Activated B cell treated with CpG ODN at 0.5 μM for 24 hours (primary cell): ENCODE data around the gene MPP3. TPM values are rescaled to one million over a fixed set of nuclear protein-coding genes. Genes with fewer than 3 reads are reported as not detected.

Experiments used
- ATAC-seq: fragments of 200-7000 bp; cut with Tn5 transposase; one replicate; pipeline ENCODE4 v1.10.0; 2021; ENCODE audit warnings: low read depth, mild to moderate bottlenecking, moderate library complexity
- CTCF ChIA-PET: fragments of 350-600 bp; sonication (Branson Sonifier 250); formaldehyde crosslinking; loops from one replicate; lab custom pipeline; 2021; ENCODE audit warnings: antibody characterized with exemption; lab: Charles Lee
- POLR2A ChIA-PET: fragments of 350-600 bp; sonication (Branson Sonifier 250); formaldehyde crosslinking; loops from one replicate; lab custom pipeline; 2021; ENCODE audit warnings: antibody characterized with exemption; lab: Charles Lee
- DNase-seq: peaks from one replicate; pipeline ENCODE4 v3.0.0; 2022
- H3K27ac Mint-ChIP-seq: one replicate; pipeline ENCODE4 v1.8.0; 2020; ENCODE audit warnings: mixed read lengths
- H3K27me3 Mint-ChIP-seq: one replicate; pipeline ENCODE4 v1.8.0; 2021; ENCODE audit warnings: mixed read lengths
- H3K36me3 Mint-ChIP-seq: one replicate; pipeline ENCODE4 v1.8.0; 2021; ENCODE audit warnings: low read depth, mixed read lengths
- H3K4me1 Mint-ChIP-seq: one replicate; pipeline ENCODE4 v1.8.0; 2021; ENCODE audit warnings: mixed read lengths
- H3K4me3 Mint-ChIP-seq: one replicate; pipeline ENCODE4 v1.8.0; 2020; ENCODE audit warnings: mild to moderate bottlenecking, mixed read lengths
- H3K9me3 Mint-ChIP-seq: one replicate; pipeline ENCODE4 v1.8.0; 2020; ENCODE audit warnings: mixed read lengths
- CTCF ChIP-seq: fragments of 200-600 bp; IDR thresholded peaks from one replicate; pipeline ENCODE4 v1.8.0; 2022; ENCODE audit warnings: antibody characterized with exemption, mild to moderate bottlenecking
- intact Hi-C: fragments of 100-400 bp; cut with micrococcal nuclease; formaldehyde crosslinking; loops from one replicate; pipeline ENCODE4 v1.15.1; 2024
- total RNA-seq: library from RNA; stranded (reverse); gene quantifications from 2 replicates; pipeline ENCODE4 v1.2.3, GENCODE V29; 2022

MPP3 gene
- total RNA-seq, 1 donor from 2014 or later: not detected

DNA sequence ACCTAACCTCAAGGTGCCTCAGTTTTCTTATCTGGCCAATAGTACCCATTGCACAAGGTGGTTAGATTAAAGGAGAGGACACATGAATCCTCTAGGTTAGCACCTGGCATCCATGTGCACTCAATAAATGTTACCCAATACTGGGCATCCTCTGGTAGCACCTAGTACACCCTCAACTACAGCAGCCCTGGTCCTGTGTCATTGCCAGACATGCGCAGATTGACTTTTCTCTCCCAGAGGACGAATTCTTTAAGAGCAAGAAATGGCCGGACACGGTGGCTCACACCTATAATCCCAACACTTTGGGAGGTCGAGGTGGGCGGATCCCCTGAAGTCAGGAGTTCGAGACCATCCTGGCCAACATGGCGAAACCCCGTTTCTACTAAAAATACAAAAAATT is 61.5 kb downstream of the MPP3 start:
- POLR2A ChIA-PET: no interaction called here
- Mint-ChIP-seq H3K27me3 (no peaks in the 10 kb centered on the region), H3K27ac (no peak overlapping the region), H3K4me1 (peaks cover 45% of the 10 kb centered on the region), H3K9me3 (no peaks in the 10 kb centered on the region), H3K4me3 (no peak overlapping the region), H3K36me3 (peaks cover 38% of the 10 kb centered on the region)
- CTCF ChIA-PET: no interaction called here
- DNase-seq: no peak
- intact Hi-C loops: no loop called here
- no peak for TF ChIP-seq CTCF
- ATAC-seq: no peak

GRCh38 chr17:43770957-43771356 is 62.0 kb downstream of the MPP3 start:
- no peaks in the 10 kb centered on the region for H3K9me3 Mint-ChIP-seq
- no peak overlapping the region for H3K4me3 Mint-ChIP-seq
- intact Hi-C loops: no loop called here
- H3K27ac Mint-ChIP-seq: no peak overlapping the region
- H3K4me1 Mint-ChIP-seq: peaks cover 45% of the 10 kb centered on the region
- no peak for TF ChIP-seq CTCF
- H3K27me3 Mint-ChIP-seq: no peaks in the 10 kb centered on the region
- CTCF ChIA-PET: interaction anchor here (1.9 kb wide), 1 partner anchor 10 kb away, joined by 4 read pairs; no protein-coding TSS in a partner anchor
- peaks cover 38% of the 10 kb centered on the region for H3K36me3 Mint-ChIP-seq
- ATAC-seq (no peak), DNase-seq (no peak)
- POLR2A ChIA-PET: no interaction called here

DNA sequence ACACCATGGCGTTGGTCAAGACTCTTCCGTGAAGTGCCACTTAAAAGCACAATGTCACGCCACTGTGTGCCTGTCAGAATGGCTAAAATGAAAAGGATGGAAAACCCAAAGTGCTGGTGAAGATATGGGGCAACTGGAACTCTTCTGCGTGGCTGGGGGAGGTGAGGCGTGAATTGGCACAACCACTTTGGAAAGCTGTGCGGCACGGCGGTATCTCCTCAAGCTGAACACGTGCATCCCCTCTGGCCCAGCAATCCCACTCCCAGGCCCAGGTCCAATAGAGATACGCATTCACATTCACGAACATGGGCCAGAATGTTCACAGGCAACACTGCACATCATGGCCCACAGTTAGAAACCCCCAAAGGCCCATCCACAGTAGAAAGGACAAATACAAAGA is 63.1 kb downstream of the MPP3 start:
- POLR2A ChIA-PET: no interaction called here
- H3K36me3 Mint-ChIP-seq: peaks cover 36% of the 10 kb centered on the region
- CTCF ChIA-PET: interaction anchor here (1.9 kb wide), 1 partner anchor 9 kb away, joined by 4 read pairs; no protein-coding TSS in a partner anchor
- no peak for DNase-seq
- H3K27ac Mint-ChIP-seq: no peak overlapping the region
- intact Hi-C loops: no loop called here
- H3K27me3 Mint-ChIP-seq: no peaks in the 10 kb centered on the region
- no peak for ATAC-seq
- no peak for TF ChIP-seq CTCF
- peaks cover 37% of the 10 kb centered on the region for H3K4me1 Mint-ChIP-seq
- H3K4me3 Mint-ChIP-seq: no peak overlapping the region
- H3K9me3 Mint-ChIP-seq: no peaks in the 10 kb centered on the region

GRCh38 chr17:43769426-43769825 is 63.5 kb downstream of the MPP3 start:
- ChIA-PET POLR2A (no interaction called here), CTCF (interaction anchor here (1.9 kb wide), 1 partner anchor 8 kb away, joined by 4 read pairs; no protein-coding TSS in a partner anchor)
- no peaks in the 10 kb centered on the region for H3K9me3 Mint-ChIP-seq
- intact Hi-C loops: no loop called here
- H3K36me3 Mint-ChIP-seq: peaks cover 35% of the 10 kb centered on the region
- ATAC-seq: no peak
- DNase-seq: no peak
- H3K27me3 Mint-ChIP-seq: no peaks in the 10 kb centered on the region
- H3K4me1 Mint-ChIP-seq: peaks cover 36% of the 10 kb centered on the region
- H3K27ac Mint-ChIP-seq: no peak overlapping the region
- no peak for TF ChIP-seq CTCF
- H3K4me3 Mint-ChIP-seq: no peak overlapping the region

GRCh38 chr17:43768943-43769342 is 64.0 kb downstream of the MPP3 start:
- no peak overlapping the region for H3K27ac Mint-ChIP-seq

More at GRCh38 chr17:43768943-43769342, 64.0 kb downstream of the MPP3 start:
- CTCF ChIA-PET: interaction anchor here (1.9 to 14.2 kb wide), 2 partner anchors 8 to 72 kb away, joined by 4 to 301 read pairs; no protein-coding TSS in a partner anchor
- DNase-seq: no peak
- H3K4me3 Mint-ChIP-seq: no peak overlapping the region
- H3K27me3 Mint-ChIP-seq: no peaks in the 10 kb centered on the region
- intact Hi-C loops: no loop called here
- POLR2A ChIA-PET: no interaction called here
- peaks cover 32% of the 10 kb centered on the region for H3K4me1 Mint-ChIP-seq
- no peaks in the 10 kb centered on the region for H3K9me3 Mint-ChIP-seq
- no peak for ATAC-seq
- no peak for TF ChIP-seq CTCF
- H3K36me3 Mint-ChIP-seq: peaks cover 31% of the 10 kb centered on the region
